CD4-positive, alpha-beta T cell treated with Interleukin-17A for 4 hours (primary cell): ENCODE data around the gene SETMAR.

ENCODE experiments used
- DNase-seq: peaks from one replicate; pipeline ENCODE4 v3.0.0-alpha.2; 2020; ENCODE audit warnings: mixed read lengths

Gene SETMAR

DNA sequence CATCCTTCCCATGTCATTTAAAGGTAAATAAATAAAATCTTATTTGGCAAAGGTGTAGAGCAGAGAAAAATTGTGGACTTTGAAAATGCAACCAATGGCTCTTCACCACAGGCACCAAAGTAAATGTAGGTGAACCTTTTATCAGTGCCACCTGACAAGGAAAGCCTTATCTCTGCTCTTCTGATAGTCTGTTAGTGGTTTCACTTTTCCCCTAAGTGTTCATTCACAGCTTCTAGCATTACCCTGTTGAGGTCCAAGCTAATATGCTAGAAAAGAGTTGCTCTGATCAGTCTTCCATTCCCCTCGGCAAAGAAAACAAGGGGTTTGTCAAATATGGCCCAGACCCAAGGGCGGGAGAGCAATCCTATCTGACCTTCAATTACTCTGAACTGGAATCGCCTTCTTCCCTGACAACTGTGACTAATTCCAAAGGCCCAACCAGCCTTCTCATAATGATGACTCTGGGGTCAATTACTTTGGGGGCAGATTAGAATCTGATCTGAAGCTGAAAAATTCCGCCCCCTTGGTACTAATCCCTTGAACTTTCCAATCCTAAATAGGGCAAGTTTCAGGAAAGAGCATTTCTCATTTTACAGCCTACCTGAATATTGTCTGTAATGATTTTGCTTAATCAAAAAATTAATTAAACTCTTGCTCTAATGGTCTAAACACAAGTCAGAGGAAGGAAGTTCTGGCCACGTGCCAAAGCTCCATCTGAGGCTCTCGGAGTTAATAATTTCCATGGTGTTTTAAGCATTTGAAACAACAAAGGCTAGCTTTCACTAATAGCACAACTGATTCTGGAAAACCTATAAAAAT, 52.4 kb downstream of the SETMAR start:
- no peak for DNase-seq

DNA sequence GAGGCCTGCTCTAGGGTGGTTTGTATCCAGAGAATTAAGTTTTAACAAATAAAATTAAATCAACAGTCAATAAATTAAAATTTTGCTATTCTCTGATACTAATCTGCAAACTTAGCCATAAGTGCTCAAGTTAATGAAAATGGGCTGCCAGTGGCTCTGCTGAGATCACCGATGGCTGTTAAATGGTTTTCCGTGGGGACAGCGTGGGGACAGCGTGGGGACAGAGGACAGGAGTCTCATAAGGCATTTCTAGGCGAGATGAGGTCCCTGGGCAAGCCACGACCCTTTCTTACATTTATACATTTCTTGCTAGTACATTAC, 53.0 kb downstream of the SETMAR start:
- DNase-seq = no peak

DNA sequence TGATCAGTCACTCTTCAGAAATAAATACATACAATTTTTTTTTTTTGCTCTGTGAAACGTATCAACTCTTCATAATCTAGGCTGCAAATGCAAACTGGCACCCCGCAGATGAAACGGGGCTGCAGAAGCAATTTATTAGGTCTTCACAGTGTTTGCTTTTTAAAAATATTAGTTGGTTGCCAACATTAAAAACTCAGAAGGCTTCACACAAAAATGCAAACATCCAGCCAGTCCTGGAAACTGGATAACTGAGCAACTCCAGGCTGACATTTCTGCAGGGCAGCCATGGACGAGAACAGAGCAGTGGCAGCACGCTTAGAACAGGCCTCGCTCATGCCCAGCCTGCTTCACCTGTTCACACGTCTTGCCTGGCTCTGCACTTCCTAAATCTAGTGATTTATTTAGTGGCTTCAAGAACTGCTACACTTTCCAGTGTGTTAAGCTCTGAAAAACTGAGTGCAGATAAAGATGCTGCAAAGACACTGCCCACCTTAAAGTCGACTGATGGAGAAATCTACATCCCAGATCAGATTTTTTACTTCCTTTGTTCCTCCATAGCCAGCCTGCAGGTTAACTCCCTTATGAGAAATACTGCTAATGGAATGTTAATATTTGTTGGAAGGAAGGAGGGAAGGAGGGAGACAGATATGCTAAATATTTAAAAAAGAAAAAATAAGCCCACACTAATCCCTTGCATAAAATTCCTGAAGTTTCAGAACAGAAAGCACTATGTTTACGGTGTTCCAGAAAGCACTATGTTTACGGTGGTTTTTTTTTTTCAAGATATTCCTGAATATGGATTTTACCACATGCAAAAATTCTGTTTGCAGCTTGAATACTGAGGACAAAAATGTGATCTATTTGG, 53.6 kb downstream of the SETMAR start:
- DNase-seq = no peak

DNA sequence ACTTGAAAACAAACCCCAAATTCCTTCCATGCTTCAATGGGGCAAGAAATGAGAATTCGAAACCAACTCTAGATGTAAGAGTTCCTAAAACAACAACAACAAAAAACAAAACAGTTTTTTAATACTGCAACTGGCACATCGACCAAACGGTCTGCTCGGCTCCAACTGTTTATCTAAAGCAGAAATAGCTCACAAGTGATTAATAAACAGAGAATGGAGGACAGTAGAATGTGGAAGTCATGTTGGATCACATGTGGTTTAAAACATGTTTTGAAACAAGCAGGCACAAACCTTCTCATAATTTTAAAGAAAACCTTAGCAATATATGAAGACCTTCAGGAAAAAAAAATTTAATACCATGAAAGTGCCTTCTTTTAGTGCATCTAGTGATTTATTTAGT, 55.1 kb downstream of the SETMAR start:
- no peak for DNase-seq

DNA sequence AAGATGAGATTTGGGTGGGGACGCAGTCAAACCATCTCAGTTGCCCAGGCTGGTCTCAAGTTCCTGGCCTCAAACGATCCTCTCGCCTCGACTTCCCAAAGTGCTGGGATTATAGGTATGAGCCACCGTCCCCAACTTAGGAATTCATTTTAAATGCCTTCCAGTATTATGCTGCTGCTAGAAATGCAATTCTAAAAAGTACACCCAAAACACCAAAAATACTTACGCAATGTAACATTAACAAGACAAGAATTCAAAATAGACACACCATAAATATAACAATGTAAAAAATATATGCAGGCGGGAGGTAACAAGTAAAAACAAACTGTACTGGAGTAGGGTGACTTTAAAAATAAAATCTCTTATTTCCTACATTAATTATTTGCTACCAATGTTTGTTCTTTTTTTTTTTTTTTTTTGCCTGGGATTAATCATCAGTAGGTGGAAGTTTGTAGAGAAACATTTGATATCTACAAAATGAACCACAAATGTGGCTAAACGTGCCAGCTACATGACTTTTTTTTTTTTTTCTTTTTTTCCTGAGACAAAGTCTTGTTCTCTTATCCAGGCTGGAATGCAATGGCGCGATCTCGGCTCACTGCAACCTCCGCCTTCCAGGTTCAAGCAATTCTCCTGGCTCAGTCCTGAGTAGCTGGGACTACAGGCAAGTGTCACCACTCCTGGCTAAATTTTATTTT, 56.8 kb downstream of the SETMAR start:
- DNase-seq = no peak

DNA sequence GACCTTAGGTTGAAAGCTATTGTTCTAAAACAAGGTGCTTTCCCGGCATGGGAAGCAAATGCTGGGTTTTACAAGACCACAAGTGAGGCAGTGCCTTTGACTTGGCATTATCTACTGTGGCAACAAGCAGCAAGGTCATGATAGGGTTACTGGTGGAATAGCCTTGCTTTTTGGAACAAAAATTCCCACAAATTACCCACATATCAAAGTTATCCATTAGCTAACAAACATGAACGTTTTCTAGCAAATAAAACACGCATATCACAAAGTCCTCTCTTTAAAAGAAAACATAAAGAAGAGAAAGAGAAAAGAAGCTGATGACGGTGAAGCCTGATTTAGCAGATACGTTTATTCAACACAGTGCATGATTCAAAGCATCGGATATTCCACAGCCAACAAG, 57.6 kb downstream of the SETMAR start:
- no peak for DNase-seq

DNA sequence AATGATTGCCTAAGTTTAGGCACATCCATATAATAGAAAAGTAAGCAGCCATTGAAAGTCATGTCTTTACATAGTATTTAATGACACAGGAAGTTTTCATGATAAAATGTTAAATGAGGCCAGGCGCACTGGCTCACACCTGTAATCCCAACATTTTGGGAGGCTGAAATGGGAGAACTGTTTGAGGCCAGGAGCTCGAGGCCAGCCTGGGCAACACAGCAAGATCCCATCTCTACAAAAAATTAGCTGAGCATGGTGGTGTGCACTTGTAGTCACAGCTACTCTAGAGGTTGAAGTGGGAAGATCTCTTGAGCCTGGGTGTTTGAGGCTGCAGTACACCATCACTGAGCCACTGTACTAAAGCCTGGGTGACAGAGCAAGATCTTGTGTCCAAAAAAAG, 59.4 kb downstream of the SETMAR start:
- DNase-seq = no peak
